Bronchial epithelial cell (primary cell): ENCODE measurements around the gene ITGB4. TPM values are rescaled to one million over a fixed set of nuclear protein-coding genes. Genes with fewer than 3 reads are reported as not detected.
A peak's percentile ranks its signal among the peaks of the same experiment; 100 is the strongest.

Experiments used
- DNase-seq: peaks from one replicate; pipeline ENCODE4 v3.0.0-alpha.2; 2010; ENCODE audit warnings: low read depth
- FAIRE-seq: peaks from 2 replicates; lab custom pipeline; 2011; peaks lifted over from hg19 to GRCh38; lab: Jason Lieb, UNC
- H3K27me3 ChIP-seq: 2 replicates; pipeline ENCODE4 v1.5.1; 2011; ENCODE audit warnings: low read length; ENCODE audit not compliant: control insufficient read depth, insufficient read depth
- H3K36me3 ChIP-seq: 2 replicates; pipeline ENCODE4 v1.5.1; 2011; ENCODE audit warnings: low read length; ENCODE audit not compliant: control insufficient read depth, insufficient read depth
- H3K4me3 ChIP-seq: 2 replicates; pipeline ENCODE4 v1.5.1; 2011; ENCODE audit warnings: mild to moderate bottlenecking, low read depth, low read length, control low read depth
- total RNA-seq: library from RNA; depleted of rRNA; stranded (reverse); fragments of >200 nt; gene quantifications from 2 replicates; pipeline ENCODE4 v1.2.1, GENCODE V29; 2014
- TF ChIP-seq, protein P1 (sequence below): IDR thresholded peaks from 2 replicates; pipeline ENCODE4 v1.5.1; 2011; ENCODE audit warnings: mild to moderate bottlenecking, moderate library complexity, low read length, control low read depth, inconsistent platforms; ENCODE audit not compliant: insufficient read depth, severe bottlenecking

Gene ITGB4
- total RNA-seq, 1 donor from 2014 or later, result 565 TPM

DNA sequence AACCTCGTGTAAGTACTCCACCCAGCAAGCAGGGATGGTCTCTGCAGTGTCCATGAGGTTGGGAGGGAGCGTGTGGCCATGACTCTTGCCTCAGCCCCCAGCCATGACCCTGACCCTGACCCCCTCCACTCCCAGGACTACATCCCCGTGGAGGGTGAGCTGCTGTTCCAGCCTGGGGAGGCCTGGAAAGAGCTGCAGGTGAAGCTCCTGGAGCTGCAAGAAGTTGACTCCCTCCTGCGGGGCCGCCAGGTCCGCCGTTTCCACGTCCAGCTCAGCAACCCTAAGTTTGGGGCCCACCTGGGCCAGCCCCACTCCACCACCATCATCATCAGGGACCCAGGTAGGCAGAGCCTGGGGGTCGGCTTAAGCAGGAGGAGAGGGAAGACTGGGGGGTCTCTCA lies 27.4 kb downstream of the ITGB4 start:
- no peak for FAIRE-seq
- no peak overlapping the region for H3K4me3 ChIP-seq
- DNase-seq, result no peak
- TF ChIP-seq, protein P1, sequence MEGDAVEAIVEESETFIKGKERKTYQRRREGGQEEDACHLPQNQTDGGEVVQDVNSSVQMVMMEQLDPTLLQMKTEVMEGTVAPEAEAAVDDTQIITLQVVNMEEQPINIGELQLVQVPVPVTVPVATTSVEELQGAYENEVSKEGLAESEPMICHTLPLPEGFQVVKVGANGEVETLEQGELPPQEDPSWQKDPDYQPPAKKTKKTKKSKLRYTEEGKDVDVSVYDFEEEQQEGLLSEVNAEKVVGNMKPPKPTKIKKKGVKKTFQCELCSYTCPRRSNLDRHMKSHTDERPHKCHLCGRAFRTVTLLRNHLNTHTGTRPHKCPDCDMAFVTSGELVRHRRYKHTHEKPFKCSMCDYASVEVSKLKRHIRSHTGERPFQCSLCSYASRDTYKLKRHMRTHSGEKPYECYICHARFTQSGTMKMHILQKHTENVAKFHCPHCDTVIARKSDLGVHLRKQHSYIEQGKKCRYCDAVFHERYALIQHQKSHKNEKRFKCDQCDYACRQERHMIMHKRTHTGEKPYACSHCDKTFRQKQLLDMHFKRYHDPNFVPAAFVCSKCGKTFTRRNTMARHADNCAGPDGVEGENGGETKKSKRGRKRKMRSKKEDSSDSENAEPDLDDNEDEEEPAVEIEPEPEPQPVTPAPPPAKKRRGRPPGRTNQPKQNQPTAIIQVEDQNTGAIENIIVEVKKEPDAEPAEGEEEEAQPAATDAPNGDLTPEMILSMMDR, result no peak
- H3K27me3 ChIP-seq, result no peaks in the 10 kb centered on the region
- peaks cover 60% of the 10 kb centered on the region for H3K36me3 ChIP-seq

DNA sequence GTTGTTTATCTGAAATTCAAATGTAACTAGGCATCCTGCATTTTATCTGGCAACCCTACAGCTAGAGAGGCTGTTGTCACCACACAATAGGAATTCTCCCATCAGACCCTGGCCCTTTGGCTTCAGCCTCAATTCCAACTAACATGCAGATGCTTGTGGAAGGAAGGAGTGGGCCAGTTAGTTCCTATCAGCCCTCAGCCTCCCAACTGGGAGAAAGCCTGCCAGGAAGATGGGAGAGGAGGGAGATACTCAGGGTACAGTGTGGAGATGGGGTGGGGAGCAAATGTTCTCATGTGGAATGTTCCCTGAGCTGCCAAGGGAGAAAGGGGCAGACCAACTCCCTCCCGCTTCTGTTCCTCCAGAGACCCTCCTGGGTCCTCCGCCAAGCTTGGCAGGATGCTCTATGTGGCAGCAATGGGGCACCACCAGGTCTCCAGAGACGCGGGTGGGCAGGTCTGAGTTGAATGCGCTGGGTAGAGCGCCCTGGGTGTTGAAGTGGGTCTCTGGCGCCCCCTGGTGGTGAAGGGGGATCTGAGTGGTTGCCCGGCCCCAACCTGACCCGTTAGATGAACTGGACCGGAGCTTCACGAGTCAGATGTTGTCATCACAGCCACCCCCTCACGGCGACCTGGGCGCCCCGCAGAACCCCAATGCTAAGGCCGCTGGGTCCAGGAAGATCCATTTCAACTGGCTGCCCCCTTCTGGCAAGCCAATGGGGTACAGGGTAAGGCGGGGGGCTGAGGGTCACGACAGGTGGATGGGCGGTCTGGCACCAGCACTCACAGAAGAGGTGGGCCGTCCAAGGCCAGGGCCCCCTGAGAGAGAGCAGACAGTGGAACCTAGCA lies 28.5 kb downstream of the ITGB4 start:
- no peaks in the 10 kb centered on the region for H3K27me3 ChIP-seq
- FAIRE-seq (no peak), DNase-seq (peak; percentile 33)
- TF ChIP-seq, protein P1, result peak; percentile 89
- no peak overlapping the region for H3K4me3 ChIP-seq
- peaks cover 62% of the 10 kb centered on the region for H3K36me3 ChIP-seq

DNA sequence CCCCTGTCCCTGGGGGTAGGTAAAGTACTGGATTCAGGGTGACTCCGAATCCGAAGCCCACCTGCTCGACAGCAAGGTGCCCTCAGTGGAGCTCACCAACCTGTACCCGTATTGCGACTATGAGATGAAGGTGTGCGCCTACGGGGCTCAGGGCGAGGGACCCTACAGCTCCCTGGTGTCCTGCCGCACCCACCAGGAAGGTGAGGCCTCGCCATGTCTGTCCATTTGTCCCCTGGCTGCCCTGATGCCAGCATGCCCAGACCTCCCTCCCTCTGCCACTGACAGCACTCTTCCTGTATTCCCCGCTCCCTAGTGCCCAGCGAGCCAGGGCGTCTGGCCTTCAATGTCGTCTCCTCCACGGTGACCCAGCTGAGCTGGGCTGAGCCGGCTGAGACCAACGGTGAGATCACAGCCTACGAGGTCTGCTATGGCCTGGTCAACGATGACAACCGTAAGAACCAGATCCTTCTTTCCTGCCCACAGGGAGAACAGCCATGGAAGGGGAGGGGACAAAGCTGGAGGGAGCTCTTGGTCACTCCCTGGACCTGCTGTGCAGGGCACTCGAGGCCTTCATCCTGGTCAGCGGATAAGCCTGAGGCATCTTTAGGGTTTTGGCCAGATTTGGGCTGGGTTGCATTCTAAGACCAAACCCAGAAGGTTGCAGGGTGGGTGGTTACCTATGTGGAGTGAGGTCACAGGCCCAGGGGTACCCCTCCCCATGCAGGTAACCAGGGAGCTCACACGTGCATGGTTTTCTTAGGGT lies 29.6 kb downstream of the ITGB4 start:
- Histone ChIP-seq H3K4me3 (no peak overlapping the region), H3K36me3 (peaks cover 65% of the 10 kb centered on the region), H3K27me3 (no peaks in the 10 kb centered on the region)
- TF ChIP-seq, protein P1, result no peak
- DNase-seq, result no peak
- FAIRE-seq, result no peak

DNA sequence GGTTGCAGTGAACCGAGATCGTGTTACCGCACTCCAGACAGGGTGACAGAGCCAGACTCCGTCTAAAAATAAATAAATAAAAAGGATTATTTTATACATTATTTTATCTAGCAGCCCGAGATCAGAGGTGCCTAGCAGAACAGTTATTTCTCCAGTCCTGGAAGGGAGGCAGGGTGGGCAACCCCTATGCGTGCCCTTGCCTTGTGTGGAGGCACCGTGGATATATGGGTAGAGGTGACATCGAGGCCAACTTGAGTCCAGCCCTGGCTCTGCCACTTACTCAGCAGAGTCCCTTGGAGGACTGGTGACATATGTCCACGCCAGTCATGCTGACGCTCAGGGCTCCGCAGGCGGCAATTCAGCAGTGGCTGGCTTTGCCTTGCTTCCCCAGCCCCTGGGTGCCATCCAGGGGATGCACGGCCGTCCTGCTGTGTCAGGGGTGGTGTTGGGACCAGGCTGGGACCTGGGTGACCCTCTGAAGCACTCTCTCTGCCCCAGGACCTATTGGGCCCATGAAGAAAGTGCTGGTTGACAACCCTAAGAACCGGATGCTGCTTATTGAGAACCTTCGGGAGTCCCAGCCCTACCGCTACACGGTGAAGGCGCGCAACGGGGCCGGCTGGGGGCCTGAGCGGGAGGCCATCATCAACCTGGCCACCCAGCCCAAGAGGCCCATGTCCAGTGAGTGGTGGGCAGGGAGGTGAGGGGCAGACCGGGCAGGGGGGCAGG lies 30.6 kb downstream of the ITGB4 start:
- peaks cover 72% of the 10 kb centered on the region for H3K36me3 ChIP-seq
- TF ChIP-seq, protein P1, result no peak
- no peak overlapping the region for H3K4me3 ChIP-seq
- H3K27me3 ChIP-seq, result no peaks in the 10 kb centered on the region
- FAIRE-seq (no peak), DNase-seq (no peak)

DNA sequence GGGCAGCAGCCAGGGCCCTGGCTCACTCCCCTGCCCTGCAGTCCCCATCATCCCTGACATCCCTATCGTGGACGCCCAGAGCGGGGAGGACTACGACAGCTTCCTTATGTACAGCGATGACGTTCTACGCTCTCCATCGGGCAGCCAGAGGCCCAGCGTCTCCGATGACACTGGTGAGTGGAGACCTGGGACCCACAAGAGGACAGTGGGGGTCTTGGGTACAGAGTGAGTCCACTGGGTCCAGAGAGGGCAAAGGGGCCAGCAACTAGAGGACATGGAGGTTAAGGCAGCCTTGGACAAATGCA lies 31.1 kb downstream of the ITGB4 start:
- DNase-seq (no peak), FAIRE-seq (no peak)
- Histone ChIP-seq H3K27me3 (no peaks in the 10 kb centered on the region), H3K36me3 (peaks cover 78% of the 10 kb centered on the region), H3K4me3 (no peak overlapping the region)
- TF ChIP-seq, protein P1, result no peak
